Urothelium cell line (cell line): ENCODE measurements around the gene MAGEF1.
"Not testable (repeated sequence)": the region's sequence is repeated elsewhere in the genome, so short reads cannot be mapped to it uniquely, and the experiment has no call there.

Experiments
- DNase-seq: peaks from one replicate; pipeline ENCODE4 v3.0.0; 2011; ENCODE audit warnings: low spot score, mixed read lengths
- FAIRE-seq: peaks from 2 replicates; lab custom pipeline; 2011; peaks lifted over from hg19 to GRCh38; lab: Jason Lieb, UNC

The MAGEF1 gene

DNA sequence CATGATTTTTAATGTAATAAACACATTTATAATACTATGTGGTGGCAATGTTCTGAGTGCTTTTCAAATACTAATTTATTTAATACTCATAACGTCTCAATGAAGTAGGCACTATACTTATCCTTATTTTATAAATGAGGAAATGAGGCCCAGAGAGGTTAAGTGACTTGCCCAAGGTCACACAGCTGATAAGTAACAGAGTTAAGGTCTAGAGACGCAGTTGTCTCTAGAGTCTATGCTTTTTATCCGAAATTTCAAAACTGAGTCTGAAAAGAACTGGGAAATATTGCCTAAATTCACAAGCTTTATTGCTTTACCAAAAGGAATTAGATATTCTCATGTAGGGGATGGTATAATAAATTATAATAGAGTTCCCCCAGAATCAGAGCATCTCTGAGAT, 31.4 kb upstream of the MAGEF1 start:
- DNase-seq: no peak
- no peak for FAIRE-seq

DNA sequence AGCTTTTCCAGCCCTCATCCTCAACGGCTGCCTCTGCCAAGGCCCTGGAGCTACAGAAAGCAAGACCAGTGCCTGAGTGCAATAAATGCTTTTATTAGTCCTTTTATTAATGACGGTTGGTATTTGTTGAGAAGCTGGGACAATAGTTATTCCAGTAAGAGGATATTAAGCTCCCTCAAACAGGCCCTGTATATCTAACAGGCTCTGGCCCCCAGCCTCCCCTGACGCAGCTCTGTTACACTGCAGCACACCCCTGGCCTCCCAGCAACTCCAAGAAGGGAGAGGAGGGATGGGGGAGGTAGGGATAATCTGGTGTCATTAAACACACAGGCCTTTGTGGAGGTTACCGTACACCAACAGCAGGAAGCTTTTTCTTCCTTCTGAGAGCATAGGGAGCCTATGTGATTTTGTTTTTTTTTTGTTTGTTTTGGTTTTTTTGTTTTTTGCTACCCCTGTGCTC, 30.8 kb upstream of the MAGEF1 start:
- DNase-seq (no peak), FAIRE-seq (no peak)

DNA sequence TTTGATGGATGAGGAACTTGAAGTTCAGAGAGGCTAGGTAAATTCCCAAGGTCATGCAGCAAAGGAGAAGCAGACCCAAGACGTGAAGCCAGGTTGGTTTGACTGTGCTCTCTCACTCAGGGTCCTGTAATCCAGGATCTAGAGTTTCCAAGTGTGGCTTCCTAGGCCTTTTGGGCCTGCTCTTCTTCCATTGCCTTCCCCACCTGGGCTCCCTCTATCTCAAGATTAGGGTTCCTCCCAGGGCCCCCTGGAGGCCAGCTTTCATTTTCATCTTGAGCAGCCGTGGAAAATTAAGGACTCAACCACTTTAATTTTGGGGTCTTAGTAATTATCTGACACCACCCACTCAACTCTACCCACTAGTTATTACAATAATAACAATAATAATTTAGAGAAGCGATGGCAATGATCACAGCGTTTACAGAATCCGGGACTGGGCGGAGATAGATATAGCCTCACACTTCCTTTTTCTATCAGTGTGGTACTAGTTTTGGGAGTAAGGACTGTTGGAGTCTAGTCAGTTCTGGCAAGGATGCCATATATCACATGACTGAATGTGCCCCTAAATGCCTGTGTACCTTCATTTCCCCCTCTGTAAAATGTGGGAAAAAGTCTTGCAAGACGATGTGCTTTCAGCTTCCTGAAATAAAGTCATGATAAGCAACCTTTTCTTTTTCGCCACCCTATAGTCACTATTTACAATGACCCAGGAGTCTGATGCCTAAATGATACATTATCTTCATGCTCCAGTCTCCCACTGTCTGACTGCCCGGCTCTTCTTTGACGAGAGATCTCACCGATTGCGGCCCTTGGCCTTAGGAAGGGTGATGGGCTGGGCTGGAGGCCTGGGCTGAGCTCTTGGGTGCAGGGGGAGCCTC, 30.2 kb upstream of the MAGEF1 start:
- no peak for FAIRE-seq

DNA sequence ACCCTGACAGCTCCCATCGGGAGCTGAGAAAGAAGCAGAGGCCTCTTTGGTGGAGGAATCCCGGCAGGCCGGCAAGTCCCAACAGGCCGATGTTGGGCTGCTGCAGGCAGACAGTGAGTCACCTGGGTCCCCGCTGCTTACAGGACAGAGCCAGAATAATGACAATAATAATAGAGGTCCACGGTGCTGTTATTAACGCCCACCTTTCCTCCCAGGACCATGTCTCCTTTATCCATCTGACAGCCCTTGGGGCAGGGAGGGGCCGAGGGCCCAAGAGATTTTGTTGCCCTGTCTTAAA, 29.3 kb upstream of the MAGEF1 start:
- FAIRE-seq: no peak

More for the DNA sequence above, 30.2 kb upstream of the MAGEF1 start:
- DNase-seq: no peak

DNA sequence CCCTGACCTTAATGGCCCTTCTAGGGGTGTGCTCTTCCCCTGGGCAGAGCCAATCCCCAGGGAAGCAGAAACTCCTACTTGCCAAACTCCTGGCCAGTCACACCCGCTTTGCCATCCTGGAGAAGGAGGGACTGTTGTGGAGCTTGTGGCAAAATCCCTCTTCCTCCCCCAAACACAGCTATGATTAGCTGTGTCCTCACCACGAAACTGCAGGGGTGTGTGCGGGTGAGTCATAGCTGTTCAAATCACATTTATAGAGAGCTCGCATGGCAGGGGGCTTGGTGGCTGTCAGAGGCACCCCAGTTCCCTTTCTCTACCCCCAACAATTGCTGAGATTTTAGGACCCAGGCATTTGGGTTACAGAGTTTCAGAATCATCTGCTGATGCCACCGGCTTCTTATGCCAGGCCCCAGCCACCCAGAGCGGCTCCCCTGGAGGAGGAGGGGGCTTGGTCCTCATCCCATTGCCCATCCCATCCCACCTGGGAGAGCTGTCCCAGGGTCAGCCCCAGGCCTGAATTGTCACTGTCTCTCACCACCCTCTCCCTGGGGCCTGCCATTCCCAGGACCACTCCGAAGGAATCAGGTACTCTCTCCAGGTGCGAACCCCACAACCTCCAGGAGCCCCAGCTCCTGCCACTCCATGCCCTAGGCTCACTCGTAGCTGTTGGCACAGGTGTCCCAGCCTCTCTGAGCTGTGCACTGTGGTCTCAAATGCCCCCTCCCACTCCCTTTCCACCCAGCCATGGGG, 28.8 kb upstream of the MAGEF1 start:
- FAIRE-seq (peak; percentile 42), DNase-seq (peak; percentile 83)

More for the DNA sequence above, 29.3 kb upstream of the MAGEF1 start:
- DNase-seq: peak; percentile 28

DNA sequence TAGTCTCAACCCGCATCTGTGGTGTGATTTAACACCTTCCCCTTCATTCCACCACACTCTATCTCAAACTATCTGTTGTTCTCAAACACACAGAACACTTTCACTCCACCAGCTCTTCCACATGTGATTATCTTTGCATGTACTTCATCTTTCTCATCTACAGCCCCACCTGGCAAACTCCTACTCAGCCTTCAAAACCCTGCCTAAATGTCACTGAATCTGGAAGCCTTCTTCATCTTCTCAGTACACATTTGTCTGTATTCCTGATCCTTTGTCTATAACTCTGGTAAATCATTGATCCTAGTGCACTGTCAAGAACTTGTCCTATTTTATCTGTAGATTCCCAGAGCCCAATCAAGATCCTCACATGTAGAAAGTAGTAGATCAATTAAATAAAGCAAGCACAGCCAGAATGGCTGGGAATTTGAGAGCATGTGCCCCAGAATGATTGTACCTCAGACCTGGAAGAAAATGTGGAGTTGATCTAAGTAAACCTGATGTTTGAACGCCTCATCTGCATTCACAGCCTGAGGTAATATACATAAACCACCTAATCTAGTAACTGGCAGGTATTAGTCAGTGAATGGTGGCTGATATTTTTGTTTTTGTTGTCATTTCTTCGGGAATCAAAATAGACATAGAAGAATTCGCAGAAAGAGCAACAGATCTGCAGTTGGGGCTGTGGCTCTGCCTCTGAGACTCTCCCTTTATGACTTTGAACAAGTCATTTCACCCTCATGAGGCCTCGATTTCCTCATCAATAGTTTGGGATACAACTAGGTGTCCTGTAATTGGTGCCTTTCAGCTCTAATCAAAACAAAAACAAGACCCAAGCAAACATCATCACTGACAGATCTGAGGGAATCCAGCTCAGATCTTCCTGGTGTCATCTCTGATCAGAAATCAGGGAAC, 28.0 kb upstream of the MAGEF1 start:
- no peak for FAIRE-seq
- no peak for DNase-seq

DNA sequence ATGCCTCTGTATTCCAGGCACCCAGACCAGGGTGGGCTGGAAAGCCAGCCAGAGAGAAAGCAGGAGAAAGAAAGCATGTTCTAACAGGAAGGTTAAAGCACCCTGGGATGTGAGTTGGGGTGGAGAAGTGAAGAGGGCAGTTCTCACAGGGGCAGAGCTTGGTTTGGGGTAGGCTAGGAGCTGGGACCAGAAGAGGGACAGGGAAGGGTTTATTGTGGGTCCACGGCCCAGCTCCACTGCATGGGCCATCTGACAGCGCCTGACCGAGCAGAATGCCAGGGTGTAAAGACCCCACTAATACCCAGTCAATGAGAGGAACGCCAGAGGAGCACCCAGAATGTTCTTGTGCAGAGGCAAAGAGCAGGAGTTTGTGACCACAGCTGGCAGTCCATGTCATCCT, 27.1 kb upstream of the MAGEF1 start:
- no peak for FAIRE-seq
- no peak for DNase-seq

DNA sequence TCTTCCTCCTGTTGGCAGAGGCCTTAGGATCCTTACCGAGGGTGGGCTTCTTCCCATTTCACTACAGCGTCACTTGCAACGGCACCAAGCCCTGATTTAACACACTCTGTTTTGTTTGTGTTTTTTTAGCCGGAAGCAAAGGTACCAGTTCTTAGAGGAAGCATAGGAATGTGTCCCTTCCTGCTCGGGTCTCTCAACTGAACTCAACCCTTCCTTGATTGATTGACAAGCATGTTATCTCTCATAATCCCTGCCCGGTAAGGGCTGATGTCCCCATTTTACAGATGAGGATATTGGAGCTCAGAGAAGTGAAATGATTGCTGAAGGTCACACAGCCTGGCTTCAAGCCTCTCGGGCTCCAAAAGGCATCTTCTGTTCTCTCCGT, 26.6 kb upstream of the MAGEF1 start:
- no peak for DNase-seq
- no peak for FAIRE-seq

DNA sequence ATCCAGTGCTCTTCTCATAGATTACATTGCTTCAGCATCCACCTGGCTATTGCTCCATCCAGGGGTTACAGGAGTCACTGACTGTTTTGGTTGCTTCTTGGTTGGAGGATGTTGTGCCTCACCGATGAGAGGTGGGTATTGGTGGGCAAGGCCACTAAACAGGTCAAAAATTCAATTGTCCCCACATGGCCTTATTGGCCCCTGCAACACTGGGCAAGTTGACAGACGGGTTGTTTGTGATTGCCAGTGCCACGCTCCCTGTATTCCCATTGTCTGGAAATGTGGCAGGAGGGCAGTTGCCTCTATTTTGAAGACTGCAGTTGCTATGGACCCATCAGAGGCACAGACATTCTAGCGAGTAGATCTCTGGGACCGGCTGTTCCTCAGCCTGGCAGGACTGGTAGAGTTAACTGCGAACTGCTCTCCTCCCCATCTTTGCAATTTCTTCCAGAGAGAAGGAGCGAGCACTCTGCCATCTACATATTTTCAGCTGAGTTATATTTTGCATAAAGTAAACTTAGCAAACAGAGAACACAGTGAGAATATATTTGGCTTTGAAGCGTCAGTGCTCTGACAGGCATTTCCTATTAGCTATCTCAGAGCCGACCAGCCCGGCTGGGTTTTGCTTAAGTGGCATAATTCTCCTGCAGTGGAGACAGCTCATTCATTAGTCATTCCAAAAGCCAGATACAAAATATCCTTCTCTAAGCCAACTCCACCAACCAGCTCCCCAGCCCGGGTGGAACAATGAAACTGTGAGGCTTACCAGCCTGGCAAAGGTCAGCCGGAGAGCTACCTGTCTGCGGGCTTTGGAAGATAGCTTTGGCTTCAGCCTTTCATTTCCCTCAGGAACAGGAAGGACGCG, 26.0 kb upstream of the MAGEF1 start:
- peak; percentile 35 for DNase-seq
- FAIRE-seq: no peak

DNA sequence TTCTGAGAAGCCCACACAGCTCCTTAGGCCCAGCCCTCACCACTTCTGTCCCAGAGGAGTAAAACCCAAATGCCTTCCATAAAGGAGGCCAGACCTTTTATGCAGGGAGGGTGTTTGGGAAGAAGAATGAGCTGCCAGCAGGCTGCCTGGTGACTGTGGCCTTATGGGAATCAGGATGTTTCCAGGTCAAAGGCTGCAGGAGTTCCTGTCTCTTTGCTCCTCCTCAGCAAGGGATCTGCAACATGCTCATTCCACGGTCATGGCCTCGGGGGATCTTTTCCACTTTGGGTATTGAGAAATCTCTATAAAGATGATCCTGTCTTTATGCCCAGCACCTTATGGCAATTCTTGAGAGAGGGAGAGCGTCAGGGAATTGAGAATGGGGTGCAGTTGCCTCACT, 25.2 kb upstream of the MAGEF1 start:
- FAIRE-seq: no peak
- DNase-seq: no peak

DNA sequence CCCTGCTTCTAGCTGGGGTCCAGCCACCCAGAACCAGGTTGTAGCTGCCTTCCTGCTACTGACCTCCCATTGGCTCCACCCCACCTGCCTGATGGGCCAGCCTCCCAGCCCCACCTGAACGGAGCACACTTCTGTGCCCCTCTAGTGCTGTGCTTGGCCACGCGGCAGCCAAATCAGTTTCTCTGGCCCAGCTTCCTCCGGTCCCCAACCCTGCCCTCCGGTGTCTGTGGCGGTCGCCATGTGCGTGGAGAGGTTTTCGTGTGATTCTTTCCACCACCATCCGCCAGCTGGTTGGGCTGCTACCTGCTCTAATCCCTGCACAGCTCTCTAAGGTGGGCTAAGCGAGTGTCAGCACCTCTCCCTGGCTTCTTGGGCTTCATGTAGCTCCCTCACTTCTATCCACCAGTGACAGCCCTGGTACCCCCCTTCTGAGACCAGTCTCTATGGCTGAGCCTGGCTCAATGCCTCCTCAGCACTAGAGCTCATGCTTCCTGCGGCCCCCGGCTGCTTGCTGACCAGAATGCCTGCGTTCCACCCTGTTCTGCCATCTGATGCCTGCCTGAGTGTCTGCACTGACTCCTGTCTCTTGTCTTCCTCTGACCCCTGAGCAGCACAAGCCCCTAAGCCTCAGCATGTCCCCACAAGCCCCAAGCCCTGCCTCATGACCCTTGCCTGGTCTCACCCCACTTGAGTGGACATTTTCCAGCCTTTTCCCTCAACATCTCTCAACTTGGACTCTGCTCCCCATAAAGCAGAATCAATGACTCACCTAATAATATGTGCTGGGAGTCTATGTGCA, 23.2 kb upstream of the MAGEF1 start:
- FAIRE-seq (no peak), DNase-seq (no peak)

DNA sequence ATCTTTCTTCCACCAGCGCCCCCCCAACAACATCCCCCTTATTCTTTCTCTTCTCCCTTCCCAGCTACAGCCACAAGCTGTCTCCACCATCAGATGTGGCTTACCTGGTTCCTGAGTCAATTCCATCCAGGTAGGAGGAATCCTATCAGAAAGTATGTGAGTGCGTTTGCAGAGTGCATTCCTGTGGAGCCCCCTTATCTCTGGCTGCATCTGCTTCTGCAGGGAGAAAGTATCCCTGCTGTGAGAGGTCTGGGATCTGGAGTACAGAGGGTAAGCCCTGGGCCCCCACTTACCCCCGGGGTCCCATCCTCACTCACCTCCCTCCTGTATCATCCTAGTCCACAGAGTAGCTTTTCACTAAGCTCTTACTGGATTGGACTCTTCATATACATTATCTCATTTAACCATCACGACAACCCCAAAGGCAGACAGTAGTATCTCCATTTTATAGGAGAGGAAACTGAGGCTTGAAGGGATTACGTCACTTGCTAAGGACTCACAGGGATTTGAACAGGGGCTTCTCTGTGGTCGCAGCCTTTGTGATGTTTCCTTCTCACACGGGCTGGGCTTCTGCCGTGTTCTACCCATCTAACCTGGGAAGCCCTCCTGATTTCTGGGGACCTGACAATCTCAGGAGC, 22.2 kb upstream of the MAGEF1 start:
- DNase-seq: no peak
- no peak for FAIRE-seq

DNA sequence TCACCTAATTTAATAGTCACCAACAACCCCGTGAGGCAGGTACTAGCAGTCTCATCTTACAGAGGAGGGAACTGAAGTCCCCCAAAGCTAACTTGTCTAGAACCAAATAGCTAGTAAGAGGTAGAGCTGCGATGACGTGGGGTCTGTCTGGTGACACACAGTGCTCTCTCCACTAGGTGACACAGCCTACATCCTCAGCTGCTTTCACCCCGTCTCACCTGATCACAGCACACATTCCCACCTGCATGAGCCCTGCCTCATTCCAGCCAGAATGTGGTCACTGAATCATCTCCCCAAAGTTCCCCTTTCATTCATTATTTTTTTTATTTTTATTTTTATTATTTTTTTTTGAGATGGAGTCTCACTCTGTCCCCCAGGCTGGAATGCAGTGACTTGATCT, 21.3 kb upstream of the MAGEF1 start:
- DNase-seq: no peak
- FAIRE-seq: no peak

DNA sequence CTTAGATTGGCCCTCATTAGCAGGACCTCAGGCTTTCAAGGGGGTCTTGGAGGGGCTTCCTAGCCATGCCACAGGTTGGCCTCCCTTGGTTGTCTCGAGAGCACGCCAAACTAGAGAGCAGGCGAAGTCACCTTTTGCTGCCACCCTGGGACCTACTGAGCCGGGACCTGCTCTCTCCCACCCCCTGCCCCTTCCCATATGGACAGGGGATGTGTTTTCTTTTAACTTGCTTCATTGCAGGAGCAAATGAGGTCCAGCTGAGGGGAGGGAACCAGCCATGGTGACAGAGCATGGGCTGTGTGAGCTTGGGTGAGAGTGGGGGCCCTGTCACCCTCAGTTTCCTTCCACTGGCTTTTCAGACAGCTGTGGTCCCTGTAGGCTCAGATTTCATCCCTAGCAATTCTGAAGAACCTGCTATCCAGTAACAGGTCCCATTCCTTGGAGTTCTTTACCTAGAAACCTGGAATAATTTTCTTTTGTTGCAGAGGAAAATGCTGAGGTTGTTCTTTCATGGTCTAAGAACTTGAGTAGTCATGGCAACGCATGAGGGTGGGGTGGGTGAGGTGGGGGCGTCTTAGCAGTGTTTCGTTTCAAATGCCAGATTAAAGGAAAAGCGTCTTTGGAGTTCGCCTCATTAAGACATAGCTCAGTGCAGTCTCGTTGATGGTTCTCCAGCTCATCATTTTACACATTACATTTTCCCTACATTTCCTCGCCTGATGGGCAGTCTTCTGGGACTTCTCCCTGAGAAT, 20.1 kb upstream of the MAGEF1 start:
- FAIRE-seq (no peak), DNase-seq (no peak)

DNA sequence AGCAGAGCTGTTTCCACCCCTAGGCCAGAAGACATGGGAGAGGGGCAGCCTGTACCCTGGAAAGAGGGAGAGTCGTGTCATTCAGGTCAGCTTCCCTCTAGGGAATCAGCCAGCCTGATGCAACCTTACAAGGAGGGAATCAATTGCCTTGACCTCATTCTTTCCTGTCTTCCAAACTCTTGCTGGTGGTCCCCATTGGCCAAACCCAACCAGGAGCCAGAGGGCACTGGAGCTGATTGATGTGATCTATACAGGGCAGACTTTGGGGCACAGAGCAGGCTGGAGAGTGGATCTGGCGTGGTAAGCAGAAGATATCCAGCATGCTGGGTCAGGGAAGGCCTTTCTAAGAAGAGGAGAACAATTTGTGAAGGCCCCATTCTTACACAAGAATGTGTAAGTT, 19.1 kb upstream of the MAGEF1 start:
- FAIRE-seq (no peak), DNase-seq (no peak)

DNA sequence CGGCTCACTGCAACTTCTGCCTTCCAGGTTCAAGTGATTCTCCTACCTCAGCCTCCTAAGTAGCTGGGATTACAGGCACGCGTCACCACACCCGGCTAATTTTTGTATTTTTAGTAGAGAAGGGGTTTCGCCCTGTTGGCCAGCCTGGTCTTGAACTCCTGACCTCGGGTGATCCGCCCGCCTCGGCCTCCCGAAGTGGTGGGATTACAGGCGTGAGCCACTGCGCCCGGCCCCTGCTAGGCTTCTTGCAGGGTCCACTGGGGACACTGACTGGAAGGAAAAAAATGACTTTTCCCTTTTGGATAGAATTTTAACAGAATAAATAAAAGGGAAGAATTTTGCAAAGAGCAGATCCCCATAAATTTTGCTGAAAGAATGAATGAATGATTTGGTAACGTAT, 17.3 kb upstream of the MAGEF1 start:
- not testable (repeated sequence) for FAIRE-seq, DNase-seq

DNA sequence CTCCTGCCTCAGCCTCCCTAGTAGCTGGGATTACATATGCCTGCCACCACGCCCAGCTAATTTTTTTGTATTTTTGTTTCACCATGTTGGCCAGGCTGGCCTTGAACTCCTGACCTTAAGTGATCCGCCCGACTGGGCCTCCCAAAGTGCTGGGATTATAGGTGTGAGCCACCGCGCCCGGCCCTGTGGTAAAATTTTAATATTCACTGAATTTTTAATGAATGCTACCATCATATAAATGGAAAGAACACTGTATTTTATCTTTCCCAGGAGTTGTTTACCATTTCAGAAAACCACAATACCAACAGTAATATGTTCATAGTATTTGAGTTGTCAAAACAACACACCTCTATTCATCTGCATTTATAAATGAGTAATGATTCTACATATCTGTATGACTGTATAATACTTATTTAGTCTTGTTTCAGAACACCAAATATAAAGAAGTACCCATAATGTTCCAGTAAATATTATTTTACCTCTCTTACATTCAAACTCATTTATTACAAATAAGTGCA, 16.2 kb upstream of the MAGEF1 start:
- FAIRE-seq: no peak
- no peak for DNase-seq
